Caco-2 (cell line): ENCODE data around the gene TRIM61. TPM values are rescaled to one million over a fixed set of nuclear protein-coding genes. Genes with fewer than 3 reads are reported as not detected.

ENCODE experiments used
- BruUV-seq: library from RNA; stranded (reverse); fragments of 400-500 nt; replicated peaks from 2 replicates; lab custom pipeline; 2021; lab: Mats Ljungman, UMichigan
- CTCF ChIA-PET: fragments of 300-600 bp; sonication (Branson Sonifier 250); formaldehyde crosslinking; loops from one replicate; lab custom pipeline; 2022; ENCODE audit warnings: antibody characterized with exemption; lab: Charles Lee
- POLR2A ChIA-PET: fragments of 300-600 bp; sonication (Branson Sonifier 250); formaldehyde crosslinking; loops from one replicate; lab custom pipeline; 2022; ENCODE audit warnings: antibody characterized with exemption; lab: Charles Lee
- DNase-seq, 2 experiments: peaks; one replicate each; pipeline versions ENCODE4 v3.0.0 to v3.0.0-alpha.2; 2020 to 2022
- H3K27me3 ChIP-seq: replicated peaks from 2 replicates; pipeline ENCODE4 v1.6.0; 2011; ENCODE audit warnings: low read length; ENCODE audit not compliant: control insufficient read depth, insufficient read depth
- H3K36me3 ChIP-seq: 2 replicates; pipeline ENCODE4 v1.5.1; 2011; ENCODE audit warnings: low read length; ENCODE audit not compliant: control insufficient read depth, insufficient read depth
- H3K4me1 ChIP-seq: fragments of 250-450 bp; sonication (Bioruptor Pico); 2 replicates; pipeline ENCODE4 v1.5.1; 2020; ENCODE audit warnings: mild to moderate bottlenecking
- H3K4me3 ChIP-seq: 2 replicates; pipeline ENCODE4 v1.5.1; 2011; ENCODE audit warnings: low read depth, mild to moderate bottlenecking, control low read depth, low read length
- H3K9me3 ChIP-seq: fragments of 250-450 bp; sonication (Bioruptor Pico); 2 replicates; pipeline ENCODE4 v1.5.1; 2020; ENCODE audit warnings: mild to moderate bottlenecking, moderate library complexity
- H3K27ac Mint-ChIP-seq: one replicate; pipeline ENCODE4 v1.8.0; 2022; ENCODE audit warnings: mixed read lengths; ENCODE audit not compliant: unreplicated experiment
- H3K27me3 Mint-ChIP-seq: one replicate; pipeline ENCODE4 v1.8.0; 2022; ENCODE audit warnings: mixed read lengths; ENCODE audit not compliant: insufficient read depth, unreplicated experiment
- H3K36me3 Mint-ChIP-seq: one replicate; pipeline ENCODE4 v1.8.0; 2022; ENCODE audit warnings: mild to moderate bottlenecking, mixed read lengths; ENCODE audit not compliant: insufficient read depth, unreplicated experiment
- H3K4me1 Mint-ChIP-seq: one replicate; pipeline ENCODE4 v1.8.0; 2022; ENCODE audit warnings: low read depth, mixed read lengths; ENCODE audit not compliant: unreplicated experiment
- H3K4me3 Mint-ChIP-seq: one replicate; pipeline ENCODE4 v1.8.0; 2022; ENCODE audit warnings: mild to moderate bottlenecking, moderate library complexity, mixed read lengths; ENCODE audit not compliant: unreplicated experiment
- H3K9me3 Mint-ChIP-seq: one replicate; pipeline ENCODE4 v1.8.0; 2022; ENCODE audit warnings: mixed read lengths; ENCODE audit not compliant: unreplicated experiment
- intact Hi-C: fragments of 100-400 bp; cut with micrococcal nuclease; formaldehyde crosslinking; loops from one replicate; pipeline ENCODE4 v1.10.0; 2022; ENCODE audit not compliant: unreplicated experiment
- total RNA-seq: library from RNA; stranded (reverse); gene quantifications from 2 replicates; pipeline ENCODE4 v1.2.3, GENCODE V29; 2022
- TF ChIP-seq, protein P1 (sequence below), 2 experiments: fragments of 200-600 bp in 1 of 2; IDR thresholded peaks; 1 replicate in 1 of 2; 2 replicates in 1 of 2; pipeline versions ENCODE4 v1.5.1 to v1.8.0; 2011 to 2022; ENCODE audit warnings: antibody characterized with exemption in 1 of 2, control low read depth in 1 of 2, inconsistent platforms in 1 of 2, low read depth in 1 of 2, low read length in 1 of 2, mild to moderate bottlenecking in 1 of 2, moderate library complexity in 1 of 2; ENCODE audit not compliant: insufficient read depth in 1 of 2, severe bottlenecking in 1 of 2, unreplicated experiment in 1 of 2

Gene TRIM61
- total RNA-seq, 1 experiment from 2014 or later = not detected

DNA sequence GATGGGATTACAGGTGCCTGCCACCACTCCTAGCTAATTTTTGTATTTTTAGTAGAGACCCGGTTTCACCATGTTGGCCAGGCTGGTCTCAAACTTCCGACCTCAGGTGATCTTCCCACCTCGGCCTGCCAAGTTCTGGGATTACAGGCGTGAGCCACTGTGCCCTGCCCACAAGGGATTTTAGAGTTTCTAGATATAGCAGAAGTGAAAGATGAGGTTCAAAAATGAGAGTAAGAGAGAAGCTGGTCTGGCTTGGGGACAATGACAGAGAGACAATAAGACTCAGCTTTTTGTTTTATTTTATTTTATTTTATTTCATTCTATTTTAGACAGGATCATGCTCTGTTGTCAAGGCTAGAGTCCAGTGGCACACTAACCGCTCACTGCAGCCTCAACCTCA is 30.6 kb downstream of the TRIM61 start:
- H3K4me1 ChIP-seq = no peaks in the 10 kb centered on the region
- H3K27me3 ChIP-seq = no peaks in the 10 kb centered on the region
- Mint-ChIP-seq H3K4me1 (no peaks in the 10 kb centered on the region), H3K4me3 (no peak overlapping the region), H3K36me3 (no peaks in the 10 kb centered on the region), H3K27ac (no peak overlapping the region), H3K9me3 (no peaks in the 10 kb centered on the region), H3K27me3 (peaks cover 6% of the 10 kb centered on the region)
- ChIA-PET CTCF (no interaction called here), POLR2A (no interaction called here)
- no peak for DNase-seq
- TF ChIP-seq, protein P1, sequence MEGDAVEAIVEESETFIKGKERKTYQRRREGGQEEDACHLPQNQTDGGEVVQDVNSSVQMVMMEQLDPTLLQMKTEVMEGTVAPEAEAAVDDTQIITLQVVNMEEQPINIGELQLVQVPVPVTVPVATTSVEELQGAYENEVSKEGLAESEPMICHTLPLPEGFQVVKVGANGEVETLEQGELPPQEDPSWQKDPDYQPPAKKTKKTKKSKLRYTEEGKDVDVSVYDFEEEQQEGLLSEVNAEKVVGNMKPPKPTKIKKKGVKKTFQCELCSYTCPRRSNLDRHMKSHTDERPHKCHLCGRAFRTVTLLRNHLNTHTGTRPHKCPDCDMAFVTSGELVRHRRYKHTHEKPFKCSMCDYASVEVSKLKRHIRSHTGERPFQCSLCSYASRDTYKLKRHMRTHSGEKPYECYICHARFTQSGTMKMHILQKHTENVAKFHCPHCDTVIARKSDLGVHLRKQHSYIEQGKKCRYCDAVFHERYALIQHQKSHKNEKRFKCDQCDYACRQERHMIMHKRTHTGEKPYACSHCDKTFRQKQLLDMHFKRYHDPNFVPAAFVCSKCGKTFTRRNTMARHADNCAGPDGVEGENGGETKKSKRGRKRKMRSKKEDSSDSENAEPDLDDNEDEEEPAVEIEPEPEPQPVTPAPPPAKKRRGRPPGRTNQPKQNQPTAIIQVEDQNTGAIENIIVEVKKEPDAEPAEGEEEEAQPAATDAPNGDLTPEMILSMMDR (IDR thresholded peaks at IDR 0.05; ENCODE audit: insufficient read depth in 1 of 2, low read depth in 1 of 2, low read length in 1 of 2, severe bottlenecking in 1 of 2, unreplicated experiment in 1 of 2) = no peak
- BruUV-seq = no TSS peak
- intact Hi-C loops = no loop called here
- H3K4me3 ChIP-seq = no peak overlapping the region
- no peaks in the 10 kb centered on the region for H3K9me3 ChIP-seq
- no peaks in the 10 kb centered on the region for H3K36me3 ChIP-seq

DNA sequence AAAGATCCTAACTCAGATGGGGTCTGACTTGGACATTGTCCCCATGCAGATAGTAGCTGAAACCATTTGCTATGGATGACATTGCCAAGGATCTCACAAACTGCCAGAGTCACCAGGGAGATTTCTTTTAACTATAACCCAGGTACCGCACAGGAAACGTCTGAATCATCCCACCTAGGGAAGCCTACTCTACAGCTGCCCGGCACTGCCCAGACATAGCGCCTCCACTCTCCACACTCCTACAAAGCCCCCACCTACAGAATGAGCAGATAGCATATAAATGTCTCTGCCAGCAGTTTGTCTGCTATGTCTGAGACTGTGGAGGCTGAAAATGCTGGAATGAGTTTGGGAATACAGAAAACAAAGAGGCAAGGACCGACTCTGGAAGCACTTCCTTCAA is 32.3 kb downstream of the TRIM61 start:
- CTCF ChIA-PET = no interaction called here
- Mint-ChIP-seq H3K36me3 (no peaks in the 10 kb centered on the region), H3K4me3 (no peak overlapping the region), H3K27ac (no peak overlapping the region), H3K27me3 (peaks cover 6% of the 10 kb centered on the region), H3K9me3 (no peaks in the 10 kb centered on the region), H3K4me1 (no peaks in the 10 kb centered on the region)
- Histone ChIP-seq H3K9me3 (no peaks in the 10 kb centered on the region), H3K4me3 (no peak overlapping the region), H3K36me3 (no peaks in the 10 kb centered on the region), H3K4me1 (no peaks in the 10 kb centered on the region), H3K27me3 (no peaks in the 10 kb centered on the region)
- DNase-seq = no peak
- TF ChIP-seq, protein P1 (IDR thresholded peaks at IDR 0.05; ENCODE audit: insufficient read depth in 1 of 2, low read depth in 1 of 2, low read length in 1 of 2, severe bottlenecking in 1 of 2, unreplicated experiment in 1 of 2) = no peak
- no TSS peak for BruUV-seq
- POLR2A ChIA-PET = no interaction called here
- intact Hi-C loops = no loop called here

DNA sequence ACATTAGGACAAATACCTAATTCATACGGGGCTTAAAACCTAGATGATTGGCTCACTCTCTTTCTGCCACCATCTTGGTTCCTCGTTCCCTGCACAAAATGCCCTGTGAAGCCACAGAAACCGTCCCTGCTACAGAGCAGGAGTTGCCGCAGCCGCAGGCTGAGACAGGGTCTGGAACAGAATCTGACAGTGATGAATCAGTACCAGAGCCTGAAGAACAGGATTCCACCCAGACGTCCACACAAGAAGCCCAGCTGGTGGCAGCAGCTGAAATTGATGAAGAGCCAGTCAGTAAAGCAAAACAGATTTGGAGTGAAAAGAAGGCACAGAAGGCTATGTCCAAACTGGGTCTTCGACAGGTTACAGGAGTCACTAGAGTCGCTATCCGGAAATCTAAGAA is 34.3 kb downstream of the TRIM61 start:
- ChIA-PET CTCF (no interaction called here), POLR2A (no interaction called here)
- H3K9me3 Mint-ChIP-seq = no peaks in the 10 kb centered on the region
- Histone ChIP-seq H3K36me3 (no peaks in the 10 kb centered on the region), H3K27me3 (no peaks in the 10 kb centered on the region), H3K4me1 (no peaks in the 10 kb centered on the region), H3K9me3 (no peaks in the 10 kb centered on the region), H3K4me3 (no peak overlapping the region)
- TF ChIP-seq, protein P1 (IDR thresholded peaks at IDR 0.05; ENCODE audit: insufficient read depth in 1 of 2, low read depth in 1 of 2, low read length in 1 of 2, severe bottlenecking in 1 of 2, unreplicated experiment in 1 of 2) = no peak
- intact Hi-C loops = no loop called here
- H3K27ac Mint-ChIP-seq = no peak overlapping the region
- DNase-seq = no peak
- no TSS peak for BruUV-seq
- no peak overlapping the region for H3K4me3 Mint-ChIP-seq
- no peaks in the 10 kb centered on the region for H3K4me1 Mint-ChIP-seq
- H3K27me3 Mint-ChIP-seq = peaks cover 4% of the 10 kb centered on the region
- no peaks in the 10 kb centered on the region for H3K36me3 Mint-ChIP-seq
